ENCODE data around the gene DMTF1.

- TF ChIP-seq EZH2phosphoT487 (IDR thresholded peaks at IDR 0.05; ENCODE audit: borderline replicate concordance, low read depth) (no peak), CTCF (IDR thresholded peaks at IDR 0.05) (no peak), SIN3A (IDR thresholded peaks at IDR 0.05; ENCODE audit: borderline replicate concordance, low read depth, low read length) (no peak), SMC3 (IDR thresholded peaks at IDR 0.05; ENCODE audit: low read depth, low read length) (no peak), POLR2AphosphoS5 (IDR thresholded peaks at IDR 0.05; ENCODE audit: low read depth, low read length) (no peak), NFIC (IDR thresholded peaks at IDR 0.05; ENCODE audit: borderline replicate concordance) (no peak), USF2 (IDR thresholded peaks at IDR 0.05; ENCODE audit: borderline replicate concordance, low read depth, low read length) (no peak), JUND (IDR thresholded peaks at IDR 0.05) (no peak), TCF12 (IDR thresholded peaks at IDR 0.05) (no peak), GABPA (IDR thresholded peaks at IDR 0.05; ENCODE audit: low read depth) (no peak)
Measured at GRCh38 chr7:87171282-87171934, 19.2 kb downstream of the DMTF1 start.
